Skeletal muscle tissue (tissue), 4 donors: ENCODE results near the gene MUC2. TPM values are rescaled to one million over a fixed set of nuclear protein-coding genes. Genes with fewer than 3 reads are reported as not detected.

ENCODE experiments used
- H3K27ac ChIP-seq: one replicate; pipeline ENCODE4 v1.7.0; 2013; ENCODE audit warnings: mild to moderate bottlenecking, low read depth, low read length, inconsistent platforms
- H3K27me3 ChIP-seq, 3 donors: one replicate each; pipeline ENCODE4 v1.7.0; 2013; ENCODE audit warnings: low read length in 3 of 3; ENCODE audit not compliant: control insufficient read depth in 3 of 3, insufficient read depth in 3 of 3
- H3K36me3 ChIP-seq, 3 donors: one replicate each; pipeline ENCODE4 v1.7.0; 2013; ENCODE audit warnings: low read length in 3 of 3; ENCODE audit not compliant: control insufficient read depth in 3 of 3, insufficient read depth in 3 of 3
- H3K4me1 ChIP-seq, 3 donors: one replicate each; pipeline ENCODE4 v1.7.0; 2013; ENCODE audit warnings: low read length in 3 of 3, mild to moderate bottlenecking in 3 of 3; ENCODE audit not compliant: control insufficient read depth in 3 of 3, insufficient read depth in 3 of 3
- H3K4me3 ChIP-seq, 3 donors: one replicate each; pipeline ENCODE4 v1.7.0; 2013; ENCODE audit warnings: low read length in 3 of 3
- H3K9ac ChIP-seq, 3 donors: one replicate each; pipeline ENCODE4 v1.7.0; 2013; ENCODE audit warnings: low read length in 3 of 3, mild to moderate bottlenecking in 3 of 3, moderate library complexity in 2 of 3, low read depth in 1 of 3
- H3K9me3 ChIP-seq, 3 donors: one replicate each; pipeline ENCODE4 v1.7.0; 2013; ENCODE audit warnings: low read length in 3 of 3; ENCODE audit not compliant: control insufficient read depth in 3 of 3
- total RNA-seq: library from RNA; depleted of rRNA; stranded (reverse); fragments of >200 nt; gene quantifications from one replicate; pipeline ENCODE4 v1.2.3, GENCODE V29; 2014
- donor health status: Osteomylitis.

MUC2 gene
- total RNA-seq, 1 donor from 2014 or later = not detected

DNA sequence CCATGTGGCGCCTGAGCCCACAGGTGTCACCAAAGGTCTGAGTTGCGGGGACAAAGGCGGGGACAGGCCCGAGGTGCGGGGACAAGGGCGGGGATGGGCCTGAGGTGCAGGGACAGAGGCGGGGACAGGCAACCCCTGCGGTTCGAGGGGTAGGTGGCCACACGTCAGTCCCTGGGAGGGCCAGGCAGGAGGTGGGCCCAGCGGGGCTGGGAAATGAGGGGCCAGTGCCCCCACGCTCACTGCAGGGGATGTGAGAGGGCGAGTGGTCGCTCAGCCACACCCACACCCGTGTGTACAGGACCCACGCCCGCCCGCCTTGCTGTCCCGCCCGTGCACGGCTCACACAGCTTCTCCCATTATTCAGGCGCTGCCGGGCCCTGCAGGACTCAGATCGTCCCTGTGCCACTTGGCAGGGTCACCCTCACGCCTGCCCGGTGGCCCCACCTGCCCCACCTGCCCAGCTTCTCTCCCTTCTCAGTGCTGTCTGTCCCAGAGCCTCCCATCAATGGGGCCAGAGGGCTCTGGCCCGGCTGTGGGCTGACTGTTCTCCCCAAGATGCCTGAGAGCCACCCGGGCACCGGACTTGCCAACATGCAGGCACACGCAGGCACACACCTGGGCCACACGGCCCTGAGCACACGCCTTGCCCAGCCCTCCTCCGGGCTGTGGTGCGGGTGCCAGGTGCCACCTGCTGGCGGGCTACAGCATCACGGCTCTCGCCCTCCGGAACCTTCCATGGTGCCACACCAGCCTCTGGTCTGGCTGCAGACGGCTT is 23.9 kb upstream of the MUC2 start:
- Histone ChIP-seq H3K9ac (no peak overlapping the region), H3K36me3 (no peaks in the 10 kb centered on the region), H3K27ac (no peak overlapping the region), H3K4me3 (no peak overlapping the region), H3K9me3 (no peaks in the 10 kb centered on the region), H3K4me1 (peaks cover 0 to 7% (median 0%) of the 10 kb centered on the region in 3 donors), H3K27me3 (peaks cover 33 to 79% (median 60%) of the 10 kb centered on the region in 3 donors)

DNA sequence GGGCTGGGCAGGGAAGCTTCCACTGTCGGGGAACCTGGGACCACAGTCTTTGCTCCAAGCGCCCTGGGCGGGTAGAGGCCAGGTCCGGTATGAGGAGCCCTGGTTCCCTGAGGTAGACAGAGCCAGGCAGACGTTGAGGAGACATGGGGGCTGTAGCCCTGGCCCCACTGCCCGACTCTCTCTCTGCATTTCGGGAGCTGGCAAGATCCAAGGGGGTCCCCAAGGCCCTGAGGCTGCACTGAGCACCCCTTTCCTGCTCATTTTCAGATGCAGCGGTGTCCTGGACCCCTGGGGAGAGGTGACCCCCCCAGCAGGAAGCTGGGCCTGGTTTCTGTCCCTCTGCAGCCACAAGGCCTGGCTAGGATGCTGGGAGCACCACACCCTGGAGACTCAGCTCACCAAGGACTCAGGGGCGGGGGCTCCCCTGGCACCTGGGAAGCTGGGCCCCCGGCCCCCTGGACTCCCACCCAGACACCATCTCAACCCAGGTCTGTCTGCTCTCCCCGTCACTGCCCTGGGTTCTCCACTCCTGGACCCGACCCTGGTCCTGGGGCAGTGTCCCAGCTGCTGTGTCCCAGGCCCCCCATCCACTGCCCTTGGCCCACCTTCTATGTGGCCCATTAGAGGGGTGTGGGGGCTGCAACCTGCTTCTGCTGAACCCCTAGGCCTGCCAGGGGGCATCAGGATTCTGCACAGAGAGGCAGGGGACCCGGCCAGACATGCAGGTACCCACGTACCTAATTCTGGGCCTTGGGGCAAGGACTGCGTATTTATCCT is 23.1 kb upstream of the MUC2 start:
- peaks cover 0 to 7% (median 0%) of the 10 kb centered on the region in 3 donors for H3K4me1 ChIP-seq

DNA sequence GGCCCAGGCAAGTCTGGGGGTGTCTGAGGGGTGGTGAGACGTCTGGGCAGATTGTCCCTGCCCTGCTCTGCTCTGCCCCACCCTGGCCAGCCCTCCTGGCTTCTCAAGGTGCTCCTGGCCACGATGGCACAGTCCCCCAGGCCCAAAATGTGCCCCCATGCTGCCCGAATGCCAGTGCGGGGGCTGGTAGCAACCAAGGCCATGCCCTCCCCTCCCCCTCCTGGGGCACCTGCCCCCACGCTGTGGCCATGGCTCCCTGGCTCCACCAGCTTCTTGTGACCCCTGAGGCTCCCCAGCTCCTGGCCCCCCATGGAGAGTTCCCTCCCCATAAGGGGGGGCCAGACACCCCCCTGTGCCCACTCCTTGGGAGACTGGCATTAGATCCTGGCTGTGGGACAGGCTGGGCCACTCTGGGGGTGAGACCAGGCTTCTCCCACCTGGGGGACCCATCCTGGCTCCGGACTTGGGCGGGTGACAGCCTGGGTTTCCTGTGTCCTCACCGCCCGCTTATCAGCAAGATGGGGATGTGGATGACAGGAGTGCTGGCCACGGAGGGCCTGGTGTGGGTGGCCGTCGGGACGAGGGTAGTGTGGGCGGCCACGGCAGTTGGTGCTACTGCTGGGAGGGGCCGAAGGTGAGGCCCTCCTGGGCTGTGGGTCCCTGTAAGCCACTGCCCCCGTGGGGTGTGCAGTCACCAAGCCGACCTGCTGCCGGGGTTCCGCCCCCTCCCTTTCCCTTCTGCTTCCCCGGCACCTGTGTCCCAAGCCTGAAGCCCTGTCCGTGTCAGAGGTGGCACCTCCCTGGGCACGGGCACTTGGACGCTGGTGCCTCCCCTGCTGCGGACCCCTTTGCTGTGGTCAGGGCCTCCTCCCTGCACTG is 22.3 kb upstream of the MUC2 start:
- H3K9ac ChIP-seq = no peak overlapping the region
- peaks cover 0 to 7% (median 0%) of the 10 kb centered on the region in 3 donors for H3K4me1 ChIP-seq
- H3K36me3 ChIP-seq = no peaks in the 10 kb centered on the region
- no peaks in the 10 kb centered on the region for H3K9me3 ChIP-seq
- H3K27me3 ChIP-seq = peaks cover 41 to 79% (median 65%) of the 10 kb centered on the region in 3 donors
- H3K4me3 ChIP-seq = no peak overlapping the region
- H3K27ac ChIP-seq = no peak overlapping the region

More for the DNA sequence above, 23.1 kb upstream of the MUC2 start:
- no peaks in the 10 kb centered on the region for H3K9me3 ChIP-seq
- H3K36me3 ChIP-seq = no peaks in the 10 kb centered on the region
- H3K27me3 ChIP-seq = peaks cover 41 to 85% (median 67%) of the 10 kb centered on the region in 3 donors
- no peak overlapping the region for H3K9ac ChIP-seq
- H3K4me3 ChIP-seq = no peak overlapping the region
- no peak overlapping the region for H3K27ac ChIP-seq

DNA sequence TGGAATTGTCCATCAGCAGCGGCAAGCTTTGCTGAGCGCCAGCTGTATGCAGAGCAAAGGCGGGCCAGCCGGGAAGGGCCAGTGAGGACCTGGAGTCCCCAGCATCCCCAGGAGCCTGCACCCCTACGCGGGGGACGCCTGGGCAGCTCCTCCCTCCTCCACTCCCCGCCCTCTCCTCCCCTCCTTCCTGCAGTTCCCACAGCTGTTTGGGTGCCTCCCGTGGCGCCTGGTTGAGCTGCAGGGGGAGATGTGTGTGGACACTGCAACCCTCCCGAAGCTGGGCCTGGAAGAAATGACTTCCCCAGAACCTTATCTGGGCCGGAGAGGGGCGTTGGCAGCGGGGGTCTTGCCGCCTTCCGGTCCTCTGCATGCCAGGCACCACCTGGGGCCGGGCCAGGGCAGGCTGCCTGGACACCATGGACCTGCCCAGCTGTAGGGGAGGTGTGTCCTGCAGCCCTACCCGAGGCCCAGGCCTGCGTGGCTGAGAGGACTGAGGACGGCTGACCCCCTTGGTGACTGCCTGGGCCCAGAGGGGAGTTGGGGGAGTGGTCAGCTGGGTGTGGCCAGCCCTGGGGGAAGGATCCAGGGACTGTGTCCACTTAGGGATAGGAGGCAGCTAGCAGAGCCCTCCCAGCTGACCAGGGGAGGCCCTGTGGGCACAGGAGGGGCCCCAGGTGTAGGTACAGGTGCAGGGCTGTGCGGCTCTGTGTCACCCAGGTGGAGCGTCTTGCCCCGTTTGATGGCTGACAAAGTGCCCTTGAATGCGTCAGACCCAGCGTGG is 21.4 kb upstream of the MUC2 start:
- Histone ChIP-seq H3K9ac (no peak overlapping the region), H3K27me3 (peaks cover 35 to 73% (median 66%) of the 10 kb centered on the region in 3 donors), H3K4me3 (no peak overlapping the region), H3K4me1 (peaks cover 0 to 7% (median 0%) of the 10 kb centered on the region in 3 donors), H3K9me3 (no peaks in the 10 kb centered on the region), H3K27ac (no peak overlapping the region), H3K36me3 (no peaks in the 10 kb centered on the region)

DNA sequence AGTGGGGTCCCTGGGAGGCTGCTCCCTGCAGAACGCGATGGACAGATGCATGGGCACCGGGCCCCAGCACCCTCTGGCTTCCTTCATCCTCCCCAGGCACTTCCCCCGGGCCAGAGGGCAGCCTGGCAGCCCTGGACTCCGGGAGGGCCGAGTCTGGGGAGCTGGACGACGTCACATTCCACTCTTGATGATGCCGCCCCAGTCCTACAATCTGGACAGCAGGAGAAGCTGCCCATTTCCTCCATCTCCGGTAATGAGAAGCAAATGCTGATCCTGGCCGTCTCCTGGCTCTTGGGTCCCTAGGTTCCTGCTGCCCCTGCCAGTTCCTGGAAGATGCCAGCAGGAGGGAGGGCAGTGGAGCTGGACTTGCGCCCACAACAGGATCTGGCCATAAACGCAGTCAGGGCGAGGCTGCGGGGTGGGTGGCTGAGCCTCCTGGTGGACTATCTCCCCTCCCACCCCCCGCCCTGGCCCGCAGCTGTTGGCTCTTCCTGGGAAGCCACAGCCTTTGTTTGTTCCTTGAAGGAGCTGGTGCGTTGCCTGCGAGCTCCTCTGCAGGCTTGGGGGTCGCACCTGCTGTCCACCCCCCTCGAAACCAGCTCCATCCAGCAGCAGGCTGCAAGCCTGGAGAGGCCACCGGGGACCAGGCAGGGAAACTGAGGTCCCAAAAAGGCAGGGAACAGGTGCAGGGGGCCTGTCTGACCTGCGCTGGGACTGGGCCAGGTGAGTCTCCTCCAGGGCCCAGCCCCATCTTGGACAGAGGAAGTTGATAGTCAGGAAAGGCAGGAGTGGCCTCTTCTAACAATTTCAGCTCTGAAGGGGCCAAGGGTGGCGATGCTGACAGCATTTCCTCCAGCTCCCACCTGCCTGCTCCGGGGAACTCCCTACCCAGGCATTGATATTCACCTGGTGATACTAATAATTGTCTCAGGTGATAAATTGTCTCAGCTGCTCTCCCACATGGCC is 20.2 kb upstream of the MUC2 start:
- H3K27ac ChIP-seq = no peak overlapping the region
- no peak overlapping the region for H3K9ac ChIP-seq
- H3K4me1 ChIP-seq = peaks cover 0 to 7% (median 0%) of the 10 kb centered on the region in 3 donors
- no peaks in the 10 kb centered on the region for H3K9me3 ChIP-seq
- H3K36me3 ChIP-seq = no peaks in the 10 kb centered on the region
- H3K27me3 ChIP-seq = peaks cover 32 to 67% (median 64%) of the 10 kb centered on the region in 3 donors
- no peak overlapping the region for H3K4me3 ChIP-seq

DNA sequence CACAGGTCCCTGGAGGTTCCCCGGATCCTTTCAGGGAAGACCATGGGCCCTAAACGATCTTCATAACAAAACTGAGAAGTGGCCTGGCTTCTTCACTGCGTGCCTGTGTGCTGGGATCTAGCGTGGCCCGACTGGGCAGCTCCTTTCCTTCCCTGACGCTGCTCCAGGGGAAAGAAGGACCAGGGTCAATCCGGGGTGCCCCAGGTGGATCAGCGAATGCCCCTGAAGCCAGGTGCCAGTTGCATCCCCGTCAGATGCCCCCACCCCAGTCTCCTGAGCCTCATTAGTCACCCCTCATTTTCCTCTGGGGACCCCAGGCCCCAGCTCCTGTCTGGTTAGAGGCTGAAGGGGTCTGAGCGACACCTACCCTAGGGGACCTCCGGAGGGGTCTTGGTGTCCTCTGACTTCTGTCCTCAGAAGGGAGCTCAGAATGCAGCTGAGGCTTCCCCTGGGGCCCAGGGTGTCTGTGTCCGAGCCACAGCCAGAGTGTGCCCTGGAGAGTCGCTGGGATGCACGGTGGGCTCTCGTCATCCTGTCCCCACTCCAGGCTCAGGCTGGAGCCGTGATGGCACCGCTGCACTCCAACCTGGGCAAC is 19.5 kb upstream of the MUC2 start:
- H3K27ac ChIP-seq = no peak overlapping the region
- peaks cover 0 to 7% (median 0%) of the 10 kb centered on the region in 3 donors for H3K4me1 ChIP-seq
- no peak overlapping the region for H3K9ac ChIP-seq
- no peaks in the 10 kb centered on the region for H3K9me3 ChIP-seq
- H3K27me3 ChIP-seq = peaks cover 33 to 67% (median 60%) of the 10 kb centered on the region in 3 donors
- H3K4me3 ChIP-seq = no peak overlapping the region
- no peaks in the 10 kb centered on the region for H3K36me3 ChIP-seq

DNA sequence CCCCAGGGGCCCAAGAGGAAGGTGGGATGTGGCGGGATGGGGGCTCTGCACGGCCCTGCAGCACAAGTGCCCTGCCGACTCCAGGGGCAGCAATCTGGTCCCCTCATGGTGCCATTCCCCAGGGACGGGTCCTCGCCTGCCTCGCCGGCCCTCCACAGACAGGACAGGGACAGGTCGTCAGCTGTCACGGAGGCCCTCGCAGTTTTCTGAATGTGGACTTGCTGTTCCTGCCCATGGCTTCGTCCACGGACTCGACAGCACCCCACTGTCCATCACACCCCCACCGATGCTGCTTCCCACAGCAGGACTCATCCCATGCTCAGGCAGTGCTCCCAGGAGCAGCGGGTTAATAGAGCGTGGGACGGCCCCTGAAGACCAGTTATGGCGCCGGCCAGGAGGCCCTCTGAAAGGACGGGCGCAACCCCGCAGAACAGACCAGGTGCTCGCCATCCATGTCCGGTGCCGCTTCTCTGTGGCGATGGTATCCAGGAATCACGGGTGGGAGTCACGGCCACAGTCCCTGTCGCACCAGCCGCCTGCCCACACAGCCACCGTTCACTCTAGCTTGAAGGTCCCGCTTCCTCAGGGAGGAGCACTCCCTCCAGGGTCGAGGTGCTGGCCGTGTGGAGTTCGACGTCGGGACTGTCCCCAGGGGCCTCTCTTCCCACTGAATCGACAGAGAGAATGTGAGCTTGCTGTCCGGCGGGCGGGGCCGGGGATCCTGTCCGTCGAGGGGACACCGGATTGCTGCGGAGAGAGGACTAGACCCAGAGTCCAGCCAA is 18.5 kb upstream of the MUC2 start:
- H3K27me3 ChIP-seq = peaks cover 33 to 58% (median 57%) of the 10 kb centered on the region in 3 donors
- no peaks in the 10 kb centered on the region for H3K9me3 ChIP-seq
- no peak overlapping the region for H3K4me3 ChIP-seq
- H3K27ac ChIP-seq = no peak overlapping the region
- H3K9ac ChIP-seq = no peak overlapping the region
- H3K4me1 ChIP-seq = peaks cover 0 to 3% (median 0%) of the 10 kb centered on the region in 3 donors
- H3K36me3 ChIP-seq = no peaks in the 10 kb centered on the region

DNA sequence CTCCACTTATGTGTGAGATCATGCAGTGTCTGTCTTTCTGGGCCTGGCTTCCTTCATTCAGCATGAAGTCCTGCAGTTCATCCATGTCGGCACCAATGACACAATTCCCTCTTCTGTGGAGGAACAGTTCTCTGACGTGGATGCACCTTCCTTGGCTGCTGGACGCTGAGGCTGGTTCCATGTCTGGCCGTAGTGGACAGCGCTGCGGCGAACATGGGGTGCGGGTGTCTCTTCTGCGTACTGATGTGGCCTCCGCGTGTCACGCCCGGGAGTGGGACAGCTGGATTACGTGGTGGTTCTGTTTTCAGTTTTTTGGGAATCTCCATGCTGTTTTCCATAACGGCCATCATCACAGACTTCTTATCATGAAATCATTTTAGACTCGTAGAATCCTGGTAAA is 16.9 kb upstream of the MUC2 start:
- H3K27me3 ChIP-seq = peaks cover 29 to 53% (median 43%) of the 10 kb centered on the region in 3 donors
- H3K4me3 ChIP-seq = no peak overlapping the region

More for the DNA sequence above, 16.9 kb upstream of the MUC2 start:
- no peaks in the 10 kb centered on the region for H3K4me1 ChIP-seq
- no peak overlapping the region for H3K27ac ChIP-seq
- no peaks in the 10 kb centered on the region for H3K36me3 ChIP-seq
- peaks cover 0 to 4% (median 0%) of the 10 kb centered on the region in 3 donors for H3K9me3 ChIP-seq
- no peak overlapping the region for H3K9ac ChIP-seq
